Smooth muscle cell (in vitro differentiated cells): ENCODE data around the gene SLC25A29. TPM values are rescaled to one million over a fixed set of nuclear protein-coding genes. Genes with fewer than 3 reads are reported as not detected.
"Not testable (repeated sequence)": the region's sequence is repeated elsewhere in the genome, so short reads cannot be mapped to it uniquely, and the experiment has no call there.

Source experiments
- DNase-seq: peaks from one replicate; lab custom pipeline; 2025; ENCODE audit not compliant: unreplicated experiment; lab: John Stamatoyannopoulos, UW
- H2AFZ ChIP-seq: fragments of 200-600 bp; sonication (generic); 2 replicates; pipeline ENCODE4 v1.6.0; 2016; ENCODE audit warnings: antibody characterized with exemption, low read depth, mild to moderate bottlenecking
- H3F3A ChIP-seq: fragments of 200-600 bp; sonication (generic); 2 replicates; pipeline ENCODE4 v1.6.0; 2017; ENCODE audit warnings: antibody characterized with exemption, low read depth
- H3K27ac ChIP-seq: fragments of 200-600 bp; sonication (generic); 2 replicates; pipeline ENCODE4 v1.5.1; 2016; ENCODE audit warnings: low read depth, mild to moderate bottlenecking
- H3K27me3 ChIP-seq: fragments of 200-600 bp; sonication (generic); 2 replicates; pipeline ENCODE4 v1.6.1; 2016; ENCODE audit warnings: low read depth, mild to moderate bottlenecking
- H3K36me3 ChIP-seq: fragments of 200-600 bp; sonication (generic); 2 replicates; pipeline ENCODE4 v1.5.1; 2016; ENCODE audit warnings: low read depth
- H3K4me1 ChIP-seq: fragments of 200-600 bp; sonication (generic); 2 replicates; pipeline ENCODE4 v1.5.1; 2016; ENCODE audit warnings: low read depth
- H3K4me2 ChIP-seq: fragments of 200-600 bp; sonication (generic); 2 replicates; pipeline ENCODE4 v1.6.0; 2016; ENCODE audit warnings: mild to moderate bottlenecking
- H3K4me3 ChIP-seq: fragments of 200-600 bp; sonication (generic); 2 replicates; pipeline ENCODE4 v1.5.1; 2016; ENCODE audit warnings: mild to moderate bottlenecking
- H3K79me2 ChIP-seq: fragments of 200-600 bp; sonication (generic); 2 replicates; pipeline ENCODE4 v1.6.0; 2016; ENCODE audit warnings: low read depth, mild to moderate bottlenecking
- H3K9ac ChIP-seq: fragments of 200-600 bp; sonication (generic); 2 replicates; pipeline ENCODE4 v1.6.0; 2016; ENCODE audit warnings: low read depth
- H3K9me3 ChIP-seq: fragments of 200-600 bp; sonication (generic); replicated peaks from 2 replicates; pipeline ENCODE4 v1.5.1; 2016; ENCODE audit warnings: low read depth
- H4K20me1 ChIP-seq: fragments of 200-600 bp; sonication (generic); 2 replicates; pipeline ENCODE4 v1.6.0; 2016; ENCODE audit warnings: low read depth
- CTCF ChIP-seq: fragments of 200-600 bp; sonication (generic); IDR thresholded peaks from 2 replicates; pipeline ENCODE4 v1.5.1; 2017; ENCODE audit warnings: borderline replicate concordance, mild to moderate bottlenecking, antibody characterized with exemption; ENCODE audit not compliant: insufficient read depth, poor library complexity, severe bottlenecking
- WGBS: methylation state at CpG from one replicate; pipeline ENCODE4 v1.1.7; 2016; ENCODE audit warnings: low lambda C conversion rate; 5-methylcytosine and 5-hydroxymethylcytosine counted together
- polyA plus RNA-seq: library from polyadenylated mRNA; unstranded; fragments of >200 nt; fragmentation: Nextera tagmentation; extraction: Ambion mirVana; gene quantifications from 2 replicates; pipeline ENCODE4 v1.2.1, GENCODE V29; 2016
- total RNA-seq: library from RNA; depleted of rRNA; stranded (reverse); fragments of >200 nt; gene quantifications from 2 replicates; pipeline ENCODE4 v1.2.3, GENCODE V29; 2014

Gene SLC25A29
- total and polyA plus RNA-seq, 2 experiments from 2014 or later, result 27.5 to 31.8 TPM

GRCh38 chr14:100290607-100291304 is 15.5 kb downstream of the SLC25A29 start:
- Histone ChIP-seq H2AFZ (no peak overlapping the region), H3K9me3 (no peaks in the 10 kb centered on the region), H3K4me1 (no peaks in the 10 kb centered on the region), H3K27me3 (no peaks in the 10 kb centered on the region), H3K9ac (no peak overlapping the region), H3K4me2 (no peak overlapping the region), H3K27ac (no peak overlapping the region), H3K79me2 (no peaks in the 10 kb centered on the region), H4K20me1 (no peaks in the 10 kb centered on the region), H3K36me3 (no peaks in the 10 kb centered on the region), H3F3A (no peaks in the 10 kb centered on the region), H3K4me3 (no peak overlapping the region)
- DNase-seq, result no peak
- TF ChIP-seq CTCF, result no peak
- 90% methylated on average over 12 of the region's 12 CpGs for WGBS

GRCh38 chr14:100289916-100290606 is 16.2 kb downstream of the SLC25A29 start:
- no peak overlapping the region for H3K9ac ChIP-seq
- no peaks in the 10 kb centered on the region for H3K9me3 ChIP-seq
- H3K27ac ChIP-seq, result no peak overlapping the region
- no peaks in the 10 kb centered on the region for H3K4me1 ChIP-seq
- no peaks in the 10 kb centered on the region for H3K27me3 ChIP-seq
- WGBS, result 91% methylated on average over 9 of the region's 9 CpGs
- no peaks in the 10 kb centered on the region for H3F3A ChIP-seq
- no peak overlapping the region for H3K4me3 ChIP-seq
- TF ChIP-seq CTCF, result no peak
- H3K36me3 ChIP-seq, result no peaks in the 10 kb centered on the region
- no peak for DNase-seq
- no peaks in the 10 kb centered on the region for H4K20me1 ChIP-seq
- H3K79me2 ChIP-seq, result no peaks in the 10 kb centered on the region
- H2AFZ ChIP-seq, result no peak overlapping the region
- H3K4me2 ChIP-seq, result no peak overlapping the region

- Histone ChIP-seq H3K9ac (no peak overlapping the region), H4K20me1 (peaks cover 10% of the 10 kb centered on the region), H3K4me1 (no peaks in the 10 kb centered on the region), H3F3A (peaks cover 5% of the 10 kb centered on the region), H3K36me3 (no peaks in the 10 kb centered on the region), H3K4me2 (no peak overlapping the region), H3K4me3 (no peak overlapping the region), H3K27me3 (no peaks in the 10 kb centered on the region), H2AFZ (no peak overlapping the region), H3K27ac (no peak overlapping the region), H3K9me3 (no peaks in the 10 kb centered on the region), H3K79me2 (peaks cover 3% of the 10 kb centered on the region)
- 90% methylated on average over 11 of the region's 12 CpGs for WGBS
- DNase-seq, result no peak
- no peak for TF ChIP-seq CTCF
These were observed 17.7 kb downstream of the SLC25A29 start for GRCh38 chr14:100288382-100289185.

- not testable (repeated sequence) for H3K4me3 ChIP-seq, H2AFZ ChIP-seq, H3K36me3 ChIP-seq, H3K27ac ChIP-seq, H3K4me2 ChIP-seq, H3K9ac ChIP-seq, DNase-seq, H3K4me1 ChIP-seq, H3K79me2 ChIP-seq, H3K9me3 ChIP-seq, H3K27me3 ChIP-seq
- peaks cover 13% of the 10 kb centered on the region for H4K20me1 ChIP-seq
- H3F3A ChIP-seq, result peaks cover 12% of the 10 kb centered on the region
- 92% methylated on average over 8 of the region's 8 CpGs for WGBS
These were observed 18.3 kb downstream of the SLC25A29 start for GRCh38 chr14:100287998-100288295.
